Kidney (tissue), 14 donors: ENCODE data around the gene DACT2. TPM values are rescaled to one million over a fixed set of nuclear protein-coding genes. Genes with fewer than 3 reads are reported as not detected.

Experiments
- DNase-seq, 5 donors: peaks; one replicate each; pipeline ENCODE4 v3.0.0-alpha.2; 2013 to 2020
- FAIRE-seq: peaks from 2 replicates; lab custom pipeline; 2012; peaks lifted over from hg19 to GRCh38; lab: Jason Lieb, UNC
- H3K27ac ChIP-seq, 2 donors: one replicate each; pipeline ENCODE4 v1.7.0; 2013; ENCODE audit warnings: low read depth in 2 of 2, low read length in 2 of 2, inconsistent platforms in 1 of 2
- H3K27me3 ChIP-seq: one replicate; pipeline ENCODE4 v1.7.1; 2013; ENCODE audit warnings: low read length, inconsistent platforms; ENCODE audit not compliant: control insufficient read depth, insufficient read depth
- H3K36me3 ChIP-seq, 3 donors: one replicate each; pipeline versions ENCODE4 v1.7.0 to v1.7.1; 2013; ENCODE audit warnings: low read length in 3 of 3, control low read depth in 1 of 3, inconsistent platforms in 1 of 3; ENCODE audit not compliant: insufficient read depth in 3 of 3, control insufficient read depth in 2 of 3
- H3K4me1 ChIP-seq, 3 donors: one replicate each; pipeline versions ENCODE4 v1.7.0 to v1.7.1; 2013; ENCODE audit warnings: low read length in 3 of 3, inconsistent platforms in 1 of 3, low read depth in 1 of 3; ENCODE audit not compliant: control insufficient read depth in 2 of 3, insufficient read depth in 2 of 3
- H3K4me3 ChIP-seq, 3 donors: one replicate each; pipeline versions ENCODE4 v1.7.0 to v1.8.1; 2013; ENCODE audit warnings: low read length in 3 of 3, control low read depth in 1 of 3, inconsistent platforms in 1 of 3
- H3K9ac ChIP-seq, 3 donors: one replicate each; pipeline versions ENCODE4 v1.7.0 to v1.7.1; 2013; ENCODE audit warnings: low read length in 3 of 3, control low read depth in 1 of 3, inconsistent platforms in 1 of 3
- H3K9me3 ChIP-seq, 3 donors: one replicate each; pipeline versions ENCODE4 v1.7.0 to v1.7.1; 2013; ENCODE audit warnings: low read length in 3 of 3, control low read depth in 1 of 3, inconsistent platforms in 1 of 3; ENCODE audit not compliant: control insufficient read depth in 2 of 3, insufficient read depth in 1 of 3
- intact Hi-C: fragments of 100-400 bp; cut with DNase I; formaldehyde crosslinking; loops from one replicate; pipeline ENCODE4 v1.11.1; 2022
- polyA plus RNA-seq: library from polyadenylated mRNA; stranded (reverse); fragments of 350-450 nt; fragmentation: Illumina TruSeq; extraction: RNeasy Lipid Tissue Mini Kit (QIAGEN cat#74804); gene quantifications from one replicate; pipeline ENCODE4 v1.2.3, GENCODE V29; 2014; ENCODE audit warnings: low read depth, low replicate concordance; ENCODE audit not compliant: insufficient read depth
- total RNA-seq: library from RNA; stranded (reverse); fragmentation: NEBNext Ultra II Directional; extraction: Animal tissue kit (Norgen Biotek cat#: 25700); gene quantifications from one replicate; pipeline ENCODE4 v1.2.1, GENCODE V29; 2021
- TF ChIP-seq, protein P1 (sequence below): IDR thresholded peaks from 3 replicates; pipeline ENCODE4 v1.5.1; 2012; ENCODE audit warnings: mild to moderate bottlenecking, moderate library complexity, borderline replicate concordance; ENCODE audit not compliant: insufficient read depth; ENCODE audit errors: extremely low read depth
- donor health status: control.
- donor health status: control.
- donor health status: control.
- donor health status: control.
- donor health status: control.
- donor health status: DM: yes; HTN: yes; CAD: no.
- donor health status: Normal renal cell carcinoma (clear cell type).

The DACT2 gene
- total and polyA plus RNA-seq, 2 donors from 2014 or later, result 4.8 to 5.0 TPM

DNA sequence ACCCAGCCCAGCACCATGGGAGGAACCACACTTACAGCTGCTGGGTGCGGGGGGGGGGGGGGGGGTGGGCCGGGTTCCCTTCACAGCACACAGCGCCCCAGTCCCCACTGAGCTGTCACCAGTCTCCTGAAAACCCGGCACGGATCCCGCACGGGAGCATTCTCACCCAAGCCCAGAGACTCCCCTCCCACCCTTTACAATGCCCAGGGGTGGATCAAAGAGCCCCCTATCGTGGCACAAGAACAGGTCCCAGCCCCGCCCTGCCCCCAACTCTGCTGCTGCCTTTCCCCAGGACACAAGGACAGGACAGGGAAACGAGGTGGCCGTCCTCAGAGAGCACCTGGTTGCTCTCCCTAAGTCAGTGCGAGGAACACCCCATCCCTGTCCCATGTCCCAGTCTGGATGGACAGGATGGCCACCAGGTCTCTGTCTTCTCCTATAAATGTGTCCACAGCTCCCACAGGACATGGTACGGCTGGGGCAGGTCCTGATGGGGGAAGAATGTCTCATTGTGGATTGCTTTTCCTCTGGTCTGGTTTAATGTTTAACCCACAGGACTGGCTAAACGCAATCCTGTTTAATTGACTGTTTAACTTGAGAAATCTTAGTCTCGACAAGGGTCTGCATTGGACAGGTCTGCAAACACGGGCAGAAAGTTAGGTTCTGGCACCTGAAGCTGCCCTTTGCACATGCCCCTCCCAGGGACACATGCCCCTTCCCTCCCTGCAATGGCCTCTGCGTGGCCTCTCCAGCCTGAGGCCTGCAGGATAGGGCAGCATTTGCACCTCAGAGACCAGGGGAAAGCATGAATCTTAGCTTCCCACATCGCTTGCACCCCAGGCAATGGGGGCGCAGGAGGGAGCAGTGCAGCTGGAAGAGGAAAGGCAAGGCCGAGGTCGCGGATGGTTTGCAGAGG, 45.3 kb downstream of the DACT2 start:
- H3K9me3 ChIP-seq, result no peaks in the 10 kb centered on the region
- peak overlapping the region in 2 of 3 donors; percentile 41 to 53 for H3K4me3 ChIP-seq
- H3K36me3 ChIP-seq, result no peaks in the 10 kb centered on the region
- TF ChIP-seq, protein P1, sequence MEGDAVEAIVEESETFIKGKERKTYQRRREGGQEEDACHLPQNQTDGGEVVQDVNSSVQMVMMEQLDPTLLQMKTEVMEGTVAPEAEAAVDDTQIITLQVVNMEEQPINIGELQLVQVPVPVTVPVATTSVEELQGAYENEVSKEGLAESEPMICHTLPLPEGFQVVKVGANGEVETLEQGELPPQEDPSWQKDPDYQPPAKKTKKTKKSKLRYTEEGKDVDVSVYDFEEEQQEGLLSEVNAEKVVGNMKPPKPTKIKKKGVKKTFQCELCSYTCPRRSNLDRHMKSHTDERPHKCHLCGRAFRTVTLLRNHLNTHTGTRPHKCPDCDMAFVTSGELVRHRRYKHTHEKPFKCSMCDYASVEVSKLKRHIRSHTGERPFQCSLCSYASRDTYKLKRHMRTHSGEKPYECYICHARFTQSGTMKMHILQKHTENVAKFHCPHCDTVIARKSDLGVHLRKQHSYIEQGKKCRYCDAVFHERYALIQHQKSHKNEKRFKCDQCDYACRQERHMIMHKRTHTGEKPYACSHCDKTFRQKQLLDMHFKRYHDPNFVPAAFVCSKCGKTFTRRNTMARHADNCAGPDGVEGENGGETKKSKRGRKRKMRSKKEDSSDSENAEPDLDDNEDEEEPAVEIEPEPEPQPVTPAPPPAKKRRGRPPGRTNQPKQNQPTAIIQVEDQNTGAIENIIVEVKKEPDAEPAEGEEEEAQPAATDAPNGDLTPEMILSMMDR, result no peak
- no peak for FAIRE-seq
- intact Hi-C loops, result no loop called here
- peak overlapping the region in 1 of 3 donors; percentile 48 for H3K9ac ChIP-seq
- peak overlapping the region; percentile 75 to 91 for H3K27ac ChIP-seq
- peak; percentile 84 to 92 (median 90) for DNase-seq
- peaks cover 2 to 22% (median 22%) of the 10 kb centered on the region in 3 donors for H3K4me1 ChIP-seq
- H3K27me3 ChIP-seq, result no peaks in the 10 kb centered on the region

DNA sequence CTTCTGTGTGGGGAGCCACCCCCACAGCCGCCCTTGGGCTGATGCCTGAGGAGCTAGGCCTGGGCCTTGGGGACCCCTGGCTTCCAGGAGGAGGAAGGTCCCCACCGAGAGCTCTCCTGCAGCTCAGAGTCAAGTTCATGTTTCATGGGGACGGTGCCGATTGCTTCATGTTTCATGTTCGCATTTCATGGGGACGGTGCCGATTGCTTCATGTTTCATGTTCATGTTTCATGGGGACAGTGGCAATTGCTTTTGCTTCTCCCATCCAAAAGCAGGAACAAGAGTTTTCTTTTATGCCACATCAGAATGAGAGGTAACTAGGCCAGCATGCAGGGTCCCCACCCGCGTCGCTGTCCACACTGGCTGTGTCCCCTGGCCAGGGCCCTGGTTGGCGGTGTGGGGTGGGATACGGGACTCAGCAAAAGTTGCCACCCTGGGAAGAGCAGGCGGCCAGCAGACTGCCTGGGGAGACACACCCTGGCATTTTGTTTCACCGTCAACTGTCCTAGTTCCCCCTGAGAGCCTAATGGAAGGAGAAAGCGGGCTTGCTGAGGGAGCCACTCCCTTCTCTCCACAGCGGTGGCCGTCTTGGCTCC, 46.0 kb downstream of the DACT2 start:
- no peaks in the 10 kb centered on the region for H3K27me3 ChIP-seq
- intact Hi-C loops, result no loop called here
- H3K9ac ChIP-seq, result no peak overlapping the region
- TF ChIP-seq, protein P1, result no peak
- H3K36me3 ChIP-seq, result no peaks in the 10 kb centered on the region
- H3K4me1 ChIP-seq, result peaks cover 2 to 22% (median 22%) of the 10 kb centered on the region in 3 donors
- DNase-seq, result peak in 1 of 5 donors; percentile 51
- no peak for FAIRE-seq
- peak overlapping the region; percentile 23 to 75 for H3K27ac ChIP-seq
- no peaks in the 10 kb centered on the region for H3K9me3 ChIP-seq
- no peak overlapping the region for H3K4me3 ChIP-seq

DNA sequence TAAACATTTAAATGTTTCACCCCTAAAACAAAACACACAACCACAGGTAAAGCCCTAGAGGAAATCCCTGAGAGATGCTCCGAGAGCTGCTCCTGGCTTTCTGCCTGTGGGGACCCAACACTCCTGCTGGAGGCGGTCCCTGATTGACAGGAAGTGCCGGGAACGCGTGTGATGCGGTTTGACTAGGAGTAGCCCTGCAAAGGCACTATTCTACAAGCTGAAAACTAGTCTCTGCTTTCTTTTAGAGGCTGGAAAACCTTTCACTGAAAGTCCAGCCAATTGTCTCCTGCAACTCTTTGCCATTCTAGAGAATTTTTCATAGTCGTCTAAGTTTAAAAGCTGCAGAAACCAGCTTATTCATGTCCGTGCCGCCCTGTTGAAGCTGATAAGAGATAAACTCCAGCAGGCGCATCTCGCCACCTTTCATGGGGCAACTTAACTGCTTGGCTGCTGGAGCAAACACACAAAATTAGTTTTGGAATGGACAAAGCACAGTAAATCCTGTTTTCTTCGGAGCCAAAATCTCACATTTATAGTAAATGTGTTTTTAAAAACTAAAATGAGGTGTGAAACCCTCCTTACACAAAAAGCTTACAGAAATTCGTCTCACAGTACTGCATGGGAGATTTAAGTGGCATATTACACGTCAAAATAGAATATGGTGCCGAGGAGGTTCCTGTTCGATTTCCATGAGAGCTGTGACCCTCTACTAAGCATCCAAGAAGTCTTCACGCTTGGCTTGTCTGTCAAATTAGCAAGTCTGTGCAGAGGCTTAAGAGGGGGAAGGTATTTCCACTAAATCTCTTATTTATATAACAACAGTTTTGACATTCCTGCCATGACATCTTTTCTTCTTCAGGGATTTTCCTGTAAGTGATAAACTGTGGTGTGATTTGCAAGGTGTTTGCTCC, 46.9 kb downstream of the DACT2 start:
- FAIRE-seq (no peak), DNase-seq (peak in 3 of 5 donors; percentile 46 to 69 (median 47))
- Histone ChIP-seq H3K36me3 (no peaks in the 10 kb centered on the region), H3K9ac (no peak overlapping the region), H3K4me1 (peaks cover 2 to 22% (median 22%) of the 10 kb centered on the region in 3 donors), H3K27ac (no peak overlapping the region), H3K9me3 (no peaks in the 10 kb centered on the region), H3K4me3 (no peak overlapping the region), H3K27me3 (no peaks in the 10 kb centered on the region)
- TF ChIP-seq, protein P1, result no peak
- intact Hi-C loops, result no loop called here
